GM18868 (cell line): ENCODE data around the gene PARVB.

Experiments
- ATAC-seq: cut with Tn5 transposase; IDR thresholded peaks from one replicate; pipeline ENCODE4 v1.9.1; 2021; ENCODE audit warnings: mild to moderate bottlenecking, moderate library complexity; ENCODE audit not compliant: unreplicated experiment

Gene PARVB

DNA sequence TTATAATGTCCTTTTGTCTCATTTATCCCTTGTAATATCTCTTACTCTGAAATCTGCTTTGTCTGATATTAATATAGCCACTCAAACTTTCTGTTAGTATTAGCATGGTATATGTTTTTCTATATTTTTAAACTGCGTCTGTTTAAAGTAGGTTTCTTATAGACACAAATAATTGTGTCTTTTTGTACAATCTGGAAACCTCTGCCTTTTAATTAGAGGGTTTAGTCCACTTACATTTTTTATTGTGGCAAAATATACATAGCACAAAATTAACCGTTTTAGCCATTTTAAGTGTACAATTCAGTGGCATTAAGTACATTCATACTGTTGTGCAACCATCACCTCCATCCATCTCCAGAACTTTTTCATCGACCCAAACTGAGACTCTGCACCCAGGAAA is 185.2 kb downstream of the PARVB start:
- no peak for ATAC-seq

DNA sequence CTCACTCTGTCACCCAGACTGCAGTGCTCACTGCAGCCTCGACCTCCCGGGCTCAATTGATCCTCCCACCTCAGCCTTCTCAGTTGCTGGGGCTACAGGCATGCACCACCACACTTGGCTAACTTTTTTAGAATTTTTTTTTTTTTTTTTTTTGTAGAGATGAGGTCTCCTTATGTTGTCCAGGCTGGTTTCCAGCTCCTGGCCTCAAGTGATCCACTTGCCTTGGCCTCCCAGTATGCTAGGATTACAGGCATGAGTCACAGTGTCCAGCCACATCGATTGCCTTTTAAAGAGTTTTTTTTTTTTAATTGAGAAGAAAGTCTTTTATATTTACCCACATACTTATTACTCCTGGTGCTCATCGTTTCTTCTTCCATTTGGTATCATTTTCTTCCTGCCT is 186.6 kb downstream of the PARVB start:
- no peak for ATAC-seq

- ATAC-seq: no peak
These were observed 187.3 kb downstream of the PARVB start for GRCh38 chr22:44211256-44211945.

DNA sequence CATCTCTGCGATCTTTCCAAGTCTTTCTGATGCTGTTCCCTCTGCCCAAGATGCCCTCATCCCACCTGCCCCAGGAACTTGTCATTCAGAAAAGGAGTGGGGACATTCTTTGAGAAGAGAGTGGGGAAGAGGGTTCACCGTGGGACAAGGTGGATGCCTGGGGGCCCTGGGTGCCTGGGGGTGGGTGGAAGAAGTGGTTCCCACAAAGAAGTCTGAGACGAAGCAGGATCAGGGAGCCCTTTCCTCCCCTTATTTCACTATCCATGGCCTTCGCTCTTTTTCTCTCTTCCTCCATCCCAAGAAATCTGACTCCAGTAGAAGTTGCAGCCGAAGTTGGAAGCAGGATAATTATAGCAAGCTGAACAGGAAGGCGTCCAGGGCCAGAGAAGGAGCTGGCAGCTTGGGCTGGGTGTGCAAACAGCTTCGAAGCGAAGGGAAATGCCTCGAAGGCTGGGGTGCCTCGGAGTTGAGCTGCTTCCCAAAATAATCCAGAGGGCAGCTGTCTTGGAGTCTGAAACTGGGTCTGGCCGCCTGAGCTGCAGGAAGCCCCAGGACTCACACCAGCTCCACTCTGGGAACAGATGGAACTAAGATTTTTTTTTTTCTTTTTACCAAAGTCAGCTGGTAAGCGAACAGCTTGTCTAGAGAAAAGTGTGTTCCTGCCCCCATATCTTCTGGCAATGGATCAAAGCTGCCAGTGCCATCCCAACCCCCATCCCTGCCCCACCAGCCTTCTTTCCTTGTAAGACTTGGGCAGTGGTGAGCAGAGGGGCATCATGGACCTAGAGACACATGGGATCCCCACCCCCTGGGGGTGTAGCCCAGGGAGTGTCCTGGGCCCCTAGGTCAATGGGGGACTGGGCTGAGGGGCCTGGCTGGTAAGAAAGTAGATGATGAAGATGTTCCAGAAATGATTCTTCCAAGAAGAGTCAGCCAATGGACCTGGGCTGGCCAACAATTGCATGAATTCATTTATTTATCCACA is 188.1 kb downstream of the PARVB start:
- no peak for ATAC-seq

DNA sequence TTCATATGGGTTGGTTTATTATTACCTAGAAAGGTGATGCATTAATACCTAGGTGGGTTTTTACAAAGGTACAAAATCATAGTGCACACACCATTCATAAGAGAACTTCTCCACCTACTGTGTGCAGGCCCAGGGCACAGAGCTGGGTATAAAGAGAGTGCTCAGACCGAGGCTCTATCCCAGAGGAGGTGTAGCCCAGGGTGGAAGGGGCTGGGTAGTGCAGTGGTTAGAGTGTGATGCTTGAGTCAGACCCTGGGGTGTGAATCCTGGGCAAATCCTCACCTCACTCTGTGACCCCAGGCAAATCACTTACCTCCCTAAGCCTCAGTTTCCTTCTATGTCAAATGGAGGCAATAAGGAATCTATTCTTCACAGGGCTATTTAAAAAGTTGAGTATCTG is 188.8 kb downstream of the PARVB start:
- ATAC-seq: no peak

DNA sequence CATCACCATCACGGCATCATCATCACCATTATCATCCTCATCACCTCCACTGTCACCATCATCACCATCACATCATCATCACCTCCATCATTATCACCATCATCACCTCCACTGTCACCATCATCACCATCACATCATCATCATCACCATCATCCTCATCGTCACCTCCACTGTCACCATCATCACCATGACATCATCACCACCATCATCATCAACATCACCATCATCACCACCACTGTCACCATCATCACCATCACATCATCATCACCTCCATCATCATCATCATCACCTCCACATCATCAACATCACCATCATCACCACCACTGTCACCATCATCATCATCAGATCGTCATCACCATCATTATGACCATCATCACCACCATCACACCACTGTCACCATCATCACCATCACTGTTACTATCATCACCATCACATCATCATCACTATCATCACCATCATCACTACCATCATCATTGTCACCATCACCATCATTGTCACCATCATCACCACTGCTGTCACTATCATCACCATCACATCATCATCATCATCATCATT is 189.5 kb downstream of the PARVB start:
- no peak for ATAC-seq

DNA sequence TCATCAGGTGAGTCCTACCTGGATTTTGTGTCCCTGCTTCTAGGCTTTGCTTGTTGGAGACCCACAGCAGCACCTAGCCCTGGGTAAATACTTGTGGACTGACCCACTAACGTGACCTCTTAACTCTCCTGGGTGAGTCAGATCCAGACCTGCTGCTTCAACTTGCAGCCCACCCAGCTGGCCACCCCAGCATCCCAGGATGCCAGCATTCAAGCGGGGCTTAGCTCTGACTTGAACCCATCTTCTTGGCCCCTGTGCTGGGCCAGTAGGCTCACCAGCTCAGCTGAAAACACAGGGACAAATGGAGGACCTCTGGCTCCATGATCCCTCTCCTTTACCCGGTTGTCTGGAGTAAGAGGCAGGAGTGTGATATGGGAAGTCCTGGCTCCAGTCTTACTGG is 190.1 kb downstream of the PARVB start:
- ATAC-seq: no peak

DNA sequence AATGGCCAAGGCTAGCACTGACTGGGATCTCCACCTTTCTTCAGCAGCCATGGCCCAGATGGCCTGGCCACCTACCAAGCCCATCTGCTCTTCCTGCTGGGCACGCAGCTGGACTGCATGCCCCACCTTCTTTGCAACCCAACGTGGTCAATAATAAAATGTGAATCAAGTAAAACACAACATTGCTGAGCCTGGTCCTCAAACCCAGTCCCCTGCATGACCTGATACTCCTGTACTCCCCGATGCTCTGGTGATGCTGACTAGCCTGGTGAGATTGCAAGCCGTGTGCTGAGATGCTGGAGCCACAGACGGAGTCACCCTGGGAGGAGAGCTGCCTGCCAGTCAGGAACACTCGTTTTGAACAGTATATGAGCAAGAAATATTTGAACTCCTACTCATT is 190.7 kb downstream of the PARVB start:
- no peak for ATAC-seq

DNA sequence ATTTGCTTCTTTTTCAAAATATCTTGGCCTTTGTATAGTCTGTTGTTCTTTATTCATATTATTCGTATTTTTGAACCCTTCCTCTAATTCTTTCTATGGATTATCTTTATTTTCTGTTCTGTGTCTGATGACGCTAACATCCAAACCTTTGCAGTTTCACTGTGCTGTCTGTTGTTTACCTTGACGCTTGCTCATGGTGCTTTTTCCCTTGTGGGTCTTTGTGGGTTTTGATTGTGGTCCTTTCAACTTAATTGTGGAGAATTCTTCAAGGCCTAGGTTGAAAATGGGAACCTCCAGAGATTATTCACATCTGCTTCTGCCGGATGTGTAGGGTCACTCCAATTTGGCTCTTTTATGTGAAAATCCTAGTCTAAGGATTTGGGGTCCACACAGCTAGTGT is 191.2 kb downstream of the PARVB start:
- ATAC-seq: no peak

DNA sequence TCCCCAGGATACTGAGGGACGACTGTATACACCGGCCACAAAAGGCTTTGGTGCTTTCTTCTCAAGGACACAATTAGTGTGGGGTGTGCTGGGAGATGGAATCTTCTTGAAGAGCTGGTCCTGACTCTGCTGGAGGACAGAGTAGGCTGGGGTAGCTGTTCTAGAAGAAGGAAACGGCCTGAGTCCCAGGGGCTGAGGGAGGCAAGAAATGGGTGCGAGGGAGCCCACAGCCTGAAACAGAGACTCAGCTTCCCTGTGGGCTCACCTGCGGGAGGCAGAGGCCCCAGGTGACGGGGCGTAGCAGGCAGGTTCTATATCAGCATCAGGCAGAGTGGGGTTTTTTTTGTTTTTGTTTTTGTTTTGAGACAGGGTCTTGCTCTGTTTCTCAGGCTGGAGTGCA is 193.2 kb downstream of the PARVB start:
- no peak for ATAC-seq

GRCh38 chr22:44218071-44218470 is 194.0 kb downstream of the PARVB start:
- no peak for ATAC-seq

- ATAC-seq: no peak
These were observed 195.2 kb downstream of the PARVB start for GRCh38 chr22:44219101-44219870.

GRCh38 chr22:44220727-44221680 is 196.9 kb downstream of the PARVB start:
- ATAC-seq: no peak

DNA sequence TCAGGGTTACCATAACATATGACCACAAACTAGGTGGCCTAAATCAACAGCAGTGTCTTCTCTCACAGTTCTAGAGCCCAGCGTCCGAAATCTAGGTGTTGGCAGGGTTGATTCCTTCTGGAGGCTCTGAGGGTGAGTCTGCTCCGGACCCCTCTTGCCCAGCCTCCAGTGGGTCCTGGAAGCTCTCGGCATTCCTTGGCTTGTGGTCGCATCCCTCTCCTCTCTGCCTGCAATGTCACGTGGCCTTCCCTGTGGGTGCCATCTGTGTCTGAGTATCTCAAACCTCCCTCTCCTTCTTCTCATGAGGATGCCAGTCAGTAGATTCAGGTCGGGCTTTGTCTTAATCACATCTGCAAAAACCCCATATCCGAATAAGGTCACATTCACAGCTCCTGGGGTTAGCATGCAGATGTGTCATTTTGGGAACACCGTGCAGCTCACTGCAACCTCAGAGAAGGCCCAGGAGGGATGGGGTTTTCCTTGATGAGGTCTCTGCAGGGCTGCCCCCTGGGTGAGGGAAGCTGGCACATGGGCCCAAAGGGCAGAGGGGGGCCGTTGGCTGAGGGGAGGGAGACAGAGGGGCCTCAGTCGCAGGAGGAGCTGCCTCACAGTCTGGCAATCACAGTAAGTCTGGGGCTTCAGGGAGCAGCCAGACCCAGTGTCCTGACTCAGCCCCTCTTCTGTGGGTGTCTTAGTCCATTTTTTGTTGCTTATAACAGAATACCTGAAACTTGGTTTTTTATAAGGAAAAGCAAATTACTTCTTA is 197.8 kb downstream of the PARVB start:
- no peak for ATAC-seq
